ENCODE data around the gene SH3RF1. TPM values are rescaled to one million over a fixed set of nuclear protein-coding genes. Genes with fewer than 3 reads are reported as not detected.

The SH3RF1 gene
- total and polyA plus RNA-seq, 2 of the 8 experiments (the other 6 are each of a cell fraction or from before 2014, with no cell fraction given): 6.9 to 15.1 TPM

GRCh38 chr4:169215656-169216055 is 55.1 kb downstream of the SH3RF1 start:
- H2BK20ac ChIP-seq (ENCODE audit: low read length): no peak overlapping the region
- no peak overlapping the region for H3K27ac ChIP-seq (ENCODE audit: low read depth, low read length)
- ChIA-PET CTCF (ENCODE audit: partially characterized antibody) (no interaction called here), POLR2A (ENCODE audit: partially characterized antibody) (no interaction called here)
- H2AFZ ChIP-seq (ENCODE audit: low read length): no peak overlapping the region
- H3K14ac ChIP-seq (ENCODE audit: insufficient read length): no peak overlapping the region
- no peak overlapping the region for H3K9ac ChIP-seq (replicated peaks in 1 of 4; ENCODE audit: extremely low read depth in 1 of 4, low read depth in 3 of 4, low read length in 3 of 4)
- H4K8ac ChIP-seq (ENCODE audit: extremely low read depth, insufficient read depth, low read length): no peak overlapping the region
- H3K79me1 ChIP-seq (ENCODE audit: low read depth, low read length): peaks cover 2% of the 10 kb centered on the region; the same call in 1 of the 2 replicates
- H3K4ac ChIP-seq (replicated peaks; ENCODE audit: insufficient read length, low read depth, low read length): no peak overlapping the region
- H3K18ac ChIP-seq (ENCODE audit: extremely low read depth, low read length): no peak overlapping the region
- H2BK5ac ChIP-seq (ENCODE audit: low read depth, low read length): no peak overlapping the region
- no peak overlapping the region for H4K5ac ChIP-seq (ENCODE audit: insufficient read length, low read depth, low read length)
- H3K36me3 ChIP-seq (ENCODE audit: control insufficient read depth in 2 of 4, insufficient read depth in 4 of 4, low read length in 3 of 4): peaks cover 0 to 2% (median 0%) of the 10 kb centered on the region in 4 experiments; a peak in 2 of 8 replicates
- DNase-seq (ENCODE audit: low read depth in 1 of 2, low spot score in 2 of 2) (no peak), FAIRE-seq (no peak)
- no peak overlapping the region for H2BK15ac ChIP-seq (ENCODE audit: low read length)
- no peak overlapping the region for H3K4me2 ChIP-seq (ENCODE audit: insufficient read depth in 1 of 2, low read depth in 2 of 2, low read length in 2 of 2)
- no peak overlapping the region for H3K4me3 ChIP-seq (ENCODE audit: extremely low read depth in 1 of 4, insufficient read depth in 2 of 4, low read depth in 3 of 4, low read length in 4 of 4)
- no peak overlapping the region for H2BK12ac ChIP-seq (ENCODE audit: low read depth, low read length)
- TF ChIP-seq RBBP5 (IDR thresholded peaks at IDR 0.05; ENCODE audit: borderline replicate concordance, low read depth, low read length) (no peak), TEAD4 (IDR thresholded peaks at IDR 0.05; ENCODE audit: low read depth, low read length) (no peak), EZH2 (IDR thresholded peaks at IDR 0.05; ENCODE audit: low read depth, low read length, severe bottlenecking) (no peak)
- TF ChIP-seq, protein P1, sequence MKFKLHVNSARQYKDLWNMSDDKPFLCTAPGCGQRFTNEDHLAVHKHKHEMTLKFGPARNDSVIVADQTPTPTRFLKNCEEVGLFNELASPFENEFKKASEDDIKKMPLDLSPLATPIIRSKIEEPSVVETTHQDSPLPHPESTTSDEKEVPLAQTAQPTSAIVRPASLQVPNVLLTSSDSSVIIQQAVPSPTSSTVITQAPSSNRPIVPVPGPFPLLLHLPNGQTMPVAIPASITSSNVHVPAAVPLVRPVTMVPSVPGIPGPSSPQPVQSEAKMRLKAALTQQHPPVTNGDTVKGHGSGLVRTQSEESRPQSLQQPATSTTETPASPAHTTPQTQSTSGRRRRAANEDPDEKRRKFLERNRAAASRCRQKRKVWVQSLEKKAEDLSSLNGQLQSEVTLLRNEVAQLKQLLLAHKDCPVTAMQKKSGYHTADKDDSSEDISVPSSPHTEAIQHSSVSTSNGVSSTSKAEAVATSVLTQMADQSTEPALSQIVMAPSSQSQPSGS (IDR thresholded peaks at IDR 0.05; ENCODE audit: low read length): no peak
- H3K23ac ChIP-seq (ENCODE audit: insufficient read length): no peak overlapping the region
- H3K4me1 ChIP-seq (replicated peaks in 1 of 4; ENCODE audit: control insufficient read depth in 3 of 4, insufficient read depth in 4 of 4, low read length in 3 of 4): no peaks in the 10 kb centered on the region
- no peak overlapping the region for H4K91ac ChIP-seq (replicated peaks; ENCODE audit: insufficient read length, low read length)
- no peak overlapping the region for H2AK5ac ChIP-seq (ENCODE audit: low read depth, low read length)
- H4K20me1 ChIP-seq (replicated peaks in 1 of 2; ENCODE audit: control insufficient read depth in 1 of 2, insufficient read depth in 2 of 2, low read length in 2 of 2): no peaks in the 10 kb centered on the region
- no peaks in the 10 kb centered on the region for H3K27me3 ChIP-seq (replicated peaks in 1 of 4; ENCODE audit: control insufficient read depth in 3 of 4, extremely low read depth in 1 of 4, insufficient read depth in 3 of 4, low read length in 3 of 4)
- 92% methylated on average over 4 of the region's 4 CpGs; no CpG with 5 or more reads in 1 of the 2 experiments for WGBS, 2 experiments (ENCODE audit: extremely low coverage in 1 of 2, insufficient coverage in 1 of 2, insufficient read length in 1 of 2, insufficient replicate concordance in 2 of 2, low coverage in 1 of 2, low lambda C conversion rate in 2 of 2, missing lambda C conversion rate in 1 of 2)
- H3K9me3 ChIP-seq (ENCODE audit: insufficient read depth in 2 of 2, low read depth in 1 of 2, low read length in 1 of 2): peaks cover 3 to 5% of the 10 kb centered on the region in 2 experiments; a peak in 2 of 4 replicates
- no peak overlapping the region for H2BK120ac ChIP-seq (replicated peaks; ENCODE audit: low read depth, low read length)
- H3K79me2 ChIP-seq (ENCODE audit: control insufficient read depth in 1 of 2, insufficient read depth in 2 of 2, low read length in 2 of 2): no peaks in the 10 kb centered on the region
- no peak overlapping the region for H3K56ac ChIP-seq (replicated peaks; ENCODE audit: insufficient read length, low read depth, low read length)
- H3K23me2 ChIP-seq (ENCODE audit: low read depth, low read length): no peaks in the 10 kb centered on the region
